A549 (cell line): ENCODE data around the gene ENHO. TPM values are rescaled to one million over a fixed set of nuclear protein-coding genes. Genes with fewer than 3 reads are reported as not detected.

Experiments used
- ATAC-seq, 2 experiments: fragments of 200-7000 bp in 1 of 2; fragments of >200 bp in 1 of 2; cut with Nextera tagmentation in 1 of 2; cut with Tn5 transposase in 1 of 2; 3 replicates each; pipeline versions ENCODE4 v1.8.0 to v1.9.1; 2018 to 2020; ENCODE audit warnings: mild to moderate bottlenecking in 1 of 2, moderate library complexity in 1 of 2
- CTCF ChIA-PET: fragments of 300-600 bp; sonication (Branson Sonifier 250); formaldehyde crosslinking; extraction: SDS; loops from one replicate; lab custom pipeline; 2021; ENCODE audit warnings: antibody characterized with exemption, inconsistent platforms; lab: Yijun Ruan, JAX
- POLR2A ChIA-PET: fragments of 350-600 bp; formaldehyde crosslinking; extraction: SDS; loops from one replicate; lab custom pipeline; 2021; ENCODE audit warnings: antibody characterized with exemption, inconsistent platforms; lab: Yijun Ruan, JAX
- DNase-seq, 2 experiments: peaks; one replicate each; pipeline versions ENCODE4 v3.0.0 to v3.0.0-alpha.2; 2011 to 2016; ENCODE audit warnings: low read depth in 1 of 2, low spot score in 1 of 2
- FAIRE-seq: peaks from 2 replicates; lab custom pipeline; 2011; peaks lifted over from hg19 to GRCh38; lab: Jason Lieb, UNC
- H3K27ac ChIP-seq, 2 experiments: fragments of >200 bp; sonication (Bioruptor Twin); formaldehyde crosslinking; 3 replicates each; pipeline ENCODE4 v1.5.1; 2016 to 2017
- H3K4me1 ChIP-seq: fragments of >200 bp; sonication (Bioruptor Twin); formaldehyde crosslinking; 3 replicates; pipeline ENCODE4 v1.6.1; 2016
- H3K4me2 ChIP-seq: fragments of >200 bp; sonication (Bioruptor Twin); formaldehyde crosslinking; 3 replicates; pipeline ENCODE4 v1.6.1; 2016
- H3K4me3 ChIP-seq: fragments of >200 bp; sonication (Bioruptor Twin); formaldehyde crosslinking; 3 replicates; pipeline ENCODE4 v1.5.1; 2016
- H3K9me3 ChIP-seq: fragments of >200 bp; sonication (Bioruptor Twin); formaldehyde crosslinking; 3 replicates; pipeline ENCODE4 v1.6.1; 2016
- BHLHE40 ChIP-seq: IDR thresholded peaks from 2 replicates; pipeline ENCODE4 v1.6.1; 2012; ENCODE audit warnings: low read depth, low read length, inconsistent platforms
- CBX2 ChIP-seq: fragments of 200-600 bp; sonication (generic); IDR thresholded peaks from 2 replicates; pipeline ENCODE4 v1.6.1; 2016; ENCODE audit warnings: low read depth, mild to moderate bottlenecking, borderline replicate concordance
- CBX8 ChIP-seq: fragments of 200-600 bp; sonication (generic); IDR thresholded peaks from 2 replicates; pipeline ENCODE4 v1.6.1; 2016
- CHD2 ChIP-seq: fragments of 150-350 bp; IDR thresholded peaks from 2 replicates; pipeline ENCODE4 v1.6.1; 2014; ENCODE audit warnings: low read length; ENCODE audit not compliant: partially characterized antibody
- CHD4 ChIP-seq: fragments of 200-600 bp; sonication (generic); IDR thresholded peaks from 2 replicates; pipeline ENCODE4 v1.6.1; 2016; ENCODE audit warnings: antibody characterized with exemption, mild to moderate bottlenecking, borderline replicate concordance
- EHF ChIP-seq: fragments of 250-450 bp; sonication (Bioruptor Pico); IDR thresholded peaks from 2 replicates; pipeline ENCODE4 v1.5.0; 2020; ENCODE audit warnings: mild to moderate bottlenecking
- EHMT2 ChIP-seq: fragments of 200-600 bp; sonication (generic); IDR thresholded peaks from 2 replicates; pipeline ENCODE4 v1.6.1; 2016; ENCODE audit warnings: antibody characterized with exemption, low read depth, mild to moderate bottlenecking, moderate library complexity
- ELK1 ChIP-seq: fragments of 150-350 bp; IDR thresholded peaks from 2 replicates; pipeline ENCODE4 v1.6.1; 2014; ENCODE audit warnings: low read depth, mild to moderate bottlenecking, low read length
- FOSB ChIP-seq: fragments of 250-450 bp; sonication (Bioruptor Pico); IDR thresholded peaks from 2 replicates; pipeline ENCODE4 v1.5.0; 2020; ENCODE audit warnings: mild to moderate bottlenecking, moderate library complexity
- FOSL2 ChIP-seq, 2 experiments: fragments of 450-650 bp in 1 of 2; fragments of >200 bp in 1 of 2; sonication (Bioruptor Twin) in 1 of 2; formaldehyde crosslinking; IDR thresholded peaks; 2 replicates each; pipeline versions ENCODE4 v1.5.0 to v1.6.1; 2016 to 2020; ENCODE audit warnings: mild to moderate bottlenecking in 1 of 2, moderate library complexity in 1 of 2
- GATA3 ChIP-seq: IDR thresholded peaks from 2 replicates; pipeline ENCODE4 v1.6.1; 2012; ENCODE audit warnings: borderline replicate concordance
- HDAC2 ChIP-seq: fragments of 200-600 bp; sonication (generic); IDR thresholded peaks from 2 replicates; pipeline ENCODE4 v1.6.1; 2016
- HEYL ChIP-seq: fragments of 250-450 bp; sonication (Bioruptor Pico); IDR thresholded peaks from 2 replicates; pipeline ENCODE4 v1.8.0; 2021; ENCODE audit warnings: mild to moderate bottlenecking, moderate library complexity
- HMGXB4 ChIP-seq: fragments of 250-450 bp; sonication (Bioruptor Pico); IDR thresholded peaks from 2 replicates; pipeline ENCODE4 v1.5.0; 2021; ENCODE audit warnings: mild to moderate bottlenecking, moderate library complexity, borderline replicate concordance
- HOXB13 ChIP-seq: fragments of 250-450 bp; sonication (Bioruptor Pico); IDR thresholded peaks from 2 replicates; pipeline ENCODE4 v1.5.0; 2020; ENCODE audit warnings: low read depth, mild to moderate bottlenecking, moderate library complexity
- HOXB5 ChIP-seq: fragments of 250-450 bp; sonication (Bioruptor Pico); IDR thresholded peaks from 2 replicates; pipeline ENCODE4 v1.5.0; 2020; ENCODE audit warnings: mild to moderate bottlenecking, moderate library complexity
- JUN ChIP-seq, 2 experiments: fragments of >200 bp; sonication (Bioruptor Twin); formaldehyde crosslinking; IDR thresholded peaks; 2 replicates in 1 of 2; 3 replicates in 1 of 2; pipeline ENCODE4 v1.6.1; 2016 to 2017
- KDM1A ChIP-seq: fragments of 200-600 bp; sonication (generic); IDR thresholded peaks from 2 replicates; pipeline ENCODE4 v1.6.1; 2016; ENCODE audit warnings: low read depth, mild to moderate bottlenecking
- KDM5A ChIP-seq: fragments of 200-600 bp; sonication (generic); IDR thresholded peaks from 2 replicates; pipeline ENCODE4 v1.6.1; 2016; ENCODE audit warnings: antibody characterized with exemption, mild to moderate bottlenecking
- MAFK ChIP-seq: fragments of 450-650 bp; IDR thresholded peaks from 2 replicates; pipeline ENCODE4 v1.6.1; 2014; ENCODE audit not compliant: partially characterized antibody
- NFE2L2 ChIP-seq: fragments of 150-350 bp; conservative IDR thresholded peaks from 2 replicates; pipeline ENCODE4 v1.6.1; 2014; ENCODE audit warnings: low read length
- NPAS2 ChIP-seq: fragments of 250-450 bp; sonication (Bioruptor Pico); IDR thresholded peaks from 2 replicates; pipeline ENCODE4 v1.8.0; 2022; ENCODE audit warnings: mild to moderate bottlenecking, moderate library complexity, borderline replicate concordance
- POLR2A ChIP-seq: IDR thresholded peaks from 2 replicates; pipeline ENCODE4 v1.6.1; 2012; ENCODE audit warnings: mild to moderate bottlenecking, low read length
- RAD21 ChIP-seq, 2 experiments: fragments of >200 bp in 1 of 2; sonication (Bioruptor Twin) in 1 of 2; formaldehyde crosslinking in 1 of 2; IDR thresholded peaks in 1 of 2; conservative IDR thresholded peaks in 1 of 2; 2 replicates in 1 of 2; 3 replicates in 1 of 2; pipeline ENCODE4 v1.6.1; 2012 to 2018; ENCODE audit warnings: inconsistent platforms in 1 of 2
- RARB ChIP-seq: fragments of 250-450 bp; sonication (Bioruptor Pico); IDR thresholded peaks from 2 replicates; pipeline ENCODE4 v1.8.0; 2021; ENCODE audit warnings: mild to moderate bottlenecking, moderate library complexity
- RFX5 ChIP-seq: fragments of 450-650 bp; IDR thresholded peaks from 2 replicates; pipeline ENCODE4 v1.7.1; 2014; ENCODE audit warnings: antibody characterized with exemption, mild to moderate bottlenecking, moderate library complexity
- RNF2 ChIP-seq: fragments of 200-600 bp; sonication (generic); IDR thresholded peaks from 2 replicates; pipeline ENCODE4 v1.6.1; 2016; ENCODE audit warnings: low read depth, mild to moderate bottlenecking, antibody characterized with exemption, moderate library complexity, borderline replicate concordance
- ZFP36 ChIP-seq: fragments of 450-650 bp; IDR thresholded peaks from 2 replicates; pipeline ENCODE4 v1.6.1; 2014; ENCODE audit warnings: borderline replicate concordance; ENCODE audit not compliant: partially characterized antibody
- WGBS: methylation state at CpG from one replicate; pipeline ENCODE4 v1.1.6; 2017; ENCODE audit errors: missing lambda C conversion rate; 5-methylcytosine and 5-hydroxymethylcytosine counted together
- polyA plus RNA-seq, 4 experiments: library from polyadenylated mRNA; depleted of rRNA in 3 of 4; stranded (reverse); fragments of >200 nt; fragmentation: RNase III in 1 of 4; extraction: RNeasy Plus Mini Kit Qiagen cat#74134 plus additional on column Dnase treatment in 1 of 4; gene quantifications; 2 replicates in 3 of 4; 3 replicates in 1 of 4; pipeline ENCODE4 v1.2.3, GENCODE V29; 2011 to 2017

Gene ENHO
- polyA plus RNA-seq, 2 of the 4 experiments (the other 2 are of a cell fraction): 0.28 to 1.7 TPM

- no peak for TF ChIP-seq ELK1
- no peak for TF ChIP-seq NFE2L2
- TF ChIP-seq HOXB13 (CRISPR knock-in tag): no peak
- TF ChIP-seq CBX8: no peak
- no peak for TF ChIP-seq RAD21 (conservative IDR thresholded peaks at IDR 0.05 in 1 of 2, IDR thresholded peaks at IDR 0.05 in 1 of 2)
- TF ChIP-seq CBX2: no peak
- TF ChIP-seq RFX5: no peak
Measured at GRCh38 chr9:34552606-34552981, 29.8 kb upstream of the ENHO start (continued).

- H3K4me3 ChIP-seq: no peak overlapping the region
- no peak for TF ChIP-seq FOSL2 (IDR thresholded peaks at IDR 0.05)
- TF ChIP-seq FOSL2 (CRISPR knock-in tag; IDR thresholded peaks at IDR 0.05): no peak
- no peak for TF ChIP-seq CHD4
- no peak for TF ChIP-seq EHF
- no peak for TF ChIP-seq BHLHE40
- no peak for TF ChIP-seq NPAS2
- no peak for TF ChIP-seq HMGXB4 (CRISPR knock-in tag)
- no peak for TF ChIP-seq KDM5A
- TF ChIP-seq MAFK: no peak
- H3K27ac ChIP-seq: no peak overlapping the region
- FAIRE-seq: no peak
- no peak for DNase-seq
- H3K4me1 ChIP-seq: no peaks in the 10 kb centered on the region
- H3K4me2 ChIP-seq: no peak overlapping the region
- H3K9me3 ChIP-seq: no peaks in the 10 kb centered on the region
- WGBS: 46% methylated on average over 17 of the region's 20 CpGs
- POLR2A ChIA-PET: no interaction called here
- CTCF ChIA-PET: interaction anchor here (1.0 to 11.3 kb wide), 9 partner anchors 9 to 82 kb away, joined by 3 to 297 read pairs (median 12); partner anchors contain the start of genes CNTFR and RPP25L
- ATAC-seq: no peak
Measured at GRCh38 chr9:34551751-34552605, 29.2 kb upstream of the ENHO start.

GRCh38 chr9:34550681-34551270 lies 28.0 kb upstream of the ENHO start:
- ATAC-seq: no peak

More at GRCh38 chr9:34550681-34551270, 28.0 kb upstream of the ENHO start:
- no peaks in the 10 kb centered on the region for H3K4me1 ChIP-seq
- no peak overlapping the region for H3K4me3 ChIP-seq
- no peak overlapping the region for H3K4me2 ChIP-seq
- H3K9me3 ChIP-seq: no peaks in the 10 kb centered on the region
- ChIA-PET CTCF (interaction anchor here (1.0 to 11.3 kb wide), 9 partner anchors 11 to 219 kb away, joined by 3 to 297 read pairs (median 4); partner anchors contain the start of gene CNTFR), POLR2A (no interaction called here)
- WGBS: 49% methylated on average over 5 of the region's 5 CpGs
- TF ChIP-seq EHMT2: no peak
- TF ChIP-seq HMGXB4 (CRISPR knock-in tag): no peak
- no peak for TF ChIP-seq NPAS2
- TF ChIP-seq RARB (CRISPR knock-in tag): no peak
- no peak for TF ChIP-seq JUN (IDR thresholded peaks at IDR 0.05)
- no peak for TF ChIP-seq HEYL (CRISPR knock-in tag)
- no peak for TF ChIP-seq CHD2
- no peak for TF ChIP-seq ZFP36
- no peak for TF ChIP-seq KDM1A
- no peak for TF ChIP-seq NFE2L2
- TF ChIP-seq GATA3: no peak
- TF ChIP-seq FOSB (CRISPR knock-in tag): no peak
- TF ChIP-seq POLR2A: no peak
- no peak for TF ChIP-seq HDAC2
- no peak for TF ChIP-seq RNF2
- no peak for TF ChIP-seq HOXB5 (CRISPR knock-in tag)
- DNase-seq: no peak
- H3K27ac ChIP-seq: no peak overlapping the region
- no peak for FAIRE-seq
